Measurements from ENCODE around the gene SLN. TPM values are rescaled to one million over a fixed set of nuclear protein-coding genes. Genes with fewer than 3 reads are reported as not detected.

The SLN gene
- total RNA-seq, 1 experiment from 2014 or later: not detected

DNA sequence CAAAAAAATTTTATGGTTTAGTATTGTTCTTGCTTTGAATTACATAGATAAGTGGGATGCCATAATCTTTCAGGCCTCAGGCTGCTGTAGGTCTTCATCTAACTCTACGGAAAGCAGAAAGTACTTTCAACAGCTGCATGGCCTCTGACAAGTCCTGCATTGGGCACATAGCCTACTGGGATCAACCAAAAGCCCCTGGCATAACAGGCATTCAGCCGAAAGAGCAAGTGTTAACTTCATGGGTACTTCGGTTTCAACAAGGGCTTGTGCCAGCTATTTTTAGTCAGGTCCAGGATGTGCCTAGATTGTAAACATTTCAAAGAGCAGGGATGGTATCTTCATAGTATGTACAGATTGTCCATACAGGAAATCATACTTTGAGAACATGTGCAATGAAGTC, 3.1 kb downstream of the SLN start:
- H3K14ac ChIP-seq (ENCODE audit: insufficient read depth, low read length): no peak overlapping the region
- Mint-ChIP-seq H3K27ac (no peak overlapping the region), H3K9me3 (peaks cover 0 to 4% of the 10 kb centered on the region in 2 experiments; a peak in 2 of 5 replicates), H3K27me3 (ENCODE audit: low read depth) (peaks cover 14% of the 10 kb centered on the region), H3K4me1 (peaks cover 23 to 27% of the 10 kb centered on the region in 2 experiments), H3K4me3 (no peak overlapping the region), H3K36me3 (ENCODE audit: insufficient read depth in 1 of 3, low read depth in 3 of 3) (no peaks in the 10 kb centered on the region; a peak in 2 of 7 replicates)
- no peak overlapping the region for H3K27ac ChIP-seq (ENCODE audit: insufficient read length, low read depth, low read length)
- H3K18ac ChIP-seq (ENCODE audit: insufficient read length, low read depth, low read length): no peak overlapping the region
- no peak overlapping the region for H4K91ac ChIP-seq (ENCODE audit: insufficient read length, low read depth, low read length)
- no peak overlapping the region for H3K4ac ChIP-seq (ENCODE audit: low read depth, low read length)
- no peak overlapping the region for H2BK120ac ChIP-seq (ENCODE audit: low read depth, low read length, poor library complexity, severe bottlenecking)
- H2BK20ac ChIP-seq (ENCODE audit: low read depth, low read length, poor library complexity, severe bottlenecking): no peak overlapping the region
- no CpG with 5 or more reads among the region's 3 CpGs for WGBS (ENCODE audit: extremely low coverage, insufficient read length, low lambda C conversion rate)
- H2BK5ac ChIP-seq (ENCODE audit: insufficient read length, low read length): no peak overlapping the region
- no peak overlapping the region for H3K9ac ChIP-seq (ENCODE audit: extremely low read depth, insufficient read length, low read length)
- H3T11ph ChIP-seq (ENCODE audit: low read length): no peak overlapping the region
- H3K4me1 ChIP-seq (ENCODE audit: insufficient read depth, low read length): peaks cover 10% of the 10 kb centered on the region; the same call in 1 of the 2 replicates
- H2BK15ac ChIP-seq (ENCODE audit: low read depth, low read length): no peak overlapping the region
- no peak overlapping the region for H2BK12ac ChIP-seq (ENCODE audit: insufficient read length, low read depth, low read length)
- no peaks in the 10 kb centered on the region for H3K79me2 ChIP-seq (ENCODE audit: insufficient read depth, low read length)
- no peak overlapping the region for H2AK5ac ChIP-seq (ENCODE audit: insufficient read length, low read length)
- no peaks in the 10 kb centered on the region for H3K79me1 ChIP-seq (ENCODE audit: insufficient read depth, low read depth, low read length, poor library complexity, severe bottlenecking)
- H3K56ac ChIP-seq (ENCODE audit: insufficient read length, low read depth, low read length): no peak overlapping the region
- H3K4me2 ChIP-seq (ENCODE audit: insufficient read depth, insufficient read length, low read length): no peak overlapping the region
- DNase-seq: no peak
- H2AFZ ChIP-seq (ENCODE audit: low read length): no peak overlapping the region
- H4K5ac ChIP-seq (ENCODE audit: insufficient read length, low read depth, low read length): no peak overlapping the region
- no peak overlapping the region for H3K23ac ChIP-seq (ENCODE audit: insufficient read length, low read depth, low read length)
- H3K27me3 ChIP-seq (ENCODE audit: insufficient read depth, low read length): no peaks in the 10 kb centered on the region
- no peaks in the 10 kb centered on the region for H3K23me2 ChIP-seq (ENCODE audit: insufficient read length, low read depth, low read length, poor library complexity, severe bottlenecking)
- H4K8ac ChIP-seq (replicated peaks; ENCODE audit: insufficient read length, low read depth, low read length): no peak overlapping the region
- no peaks in the 10 kb centered on the region for H3K9me3 ChIP-seq (ENCODE audit: control insufficient read depth, low read depth, low read length)
- TF ChIP-seq, protein P1, sequence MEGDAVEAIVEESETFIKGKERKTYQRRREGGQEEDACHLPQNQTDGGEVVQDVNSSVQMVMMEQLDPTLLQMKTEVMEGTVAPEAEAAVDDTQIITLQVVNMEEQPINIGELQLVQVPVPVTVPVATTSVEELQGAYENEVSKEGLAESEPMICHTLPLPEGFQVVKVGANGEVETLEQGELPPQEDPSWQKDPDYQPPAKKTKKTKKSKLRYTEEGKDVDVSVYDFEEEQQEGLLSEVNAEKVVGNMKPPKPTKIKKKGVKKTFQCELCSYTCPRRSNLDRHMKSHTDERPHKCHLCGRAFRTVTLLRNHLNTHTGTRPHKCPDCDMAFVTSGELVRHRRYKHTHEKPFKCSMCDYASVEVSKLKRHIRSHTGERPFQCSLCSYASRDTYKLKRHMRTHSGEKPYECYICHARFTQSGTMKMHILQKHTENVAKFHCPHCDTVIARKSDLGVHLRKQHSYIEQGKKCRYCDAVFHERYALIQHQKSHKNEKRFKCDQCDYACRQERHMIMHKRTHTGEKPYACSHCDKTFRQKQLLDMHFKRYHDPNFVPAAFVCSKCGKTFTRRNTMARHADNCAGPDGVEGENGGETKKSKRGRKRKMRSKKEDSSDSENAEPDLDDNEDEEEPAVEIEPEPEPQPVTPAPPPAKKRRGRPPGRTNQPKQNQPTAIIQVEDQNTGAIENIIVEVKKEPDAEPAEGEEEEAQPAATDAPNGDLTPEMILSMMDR (conservative IDR thresholded peaks at IDR 0.05): no peak
- no peaks in the 10 kb centered on the region for H4K20me1 ChIP-seq (ENCODE audit: control insufficient read depth, insufficient read depth, insufficient read length)
